Left lung (tissue), 10 donors: ENCODE results near the gene CDK11B. TPM values are rescaled to one million over a fixed set of nuclear protein-coding genes. Genes with fewer than 3 reads are reported as not detected.
"Not testable (repeated sequence)": the region's sequence is repeated elsewhere in the genome, so short reads cannot be mapped to it uniquely, and the experiment has no call there.

Experiments used
- ATAC-seq: fragments of 200-7000 bp; cut with Tn5 transposase; one replicate; pipeline ENCODE4 v1.9.1; 2020; ENCODE audit warnings: moderate library complexity
- DNase-seq, 4 donors: peaks; one replicate each; pipeline ENCODE4 v3.0.0-alpha.2; 2013 to 2020
- H3K27ac ChIP-seq, 2 donors: fragments of 200-600 bp; sonication (generic) in 1 of 2; one replicate each; pipeline versions ENCODE4 v1.5.0 to v1.8.0; 2020 to 2021
- H3K27me3 ChIP-seq, 2 donors: fragments of 200-600 bp; sonication (generic) in 1 of 2; one replicate each; pipeline versions ENCODE4 v1.5.0 to v1.8.0; 2020 to 2021
- H3K36me3 ChIP-seq, 2 donors: fragments of 200-600 bp; sonication (generic) in 1 of 2; one replicate each; pipeline versions ENCODE4 v1.5.0 to v1.8.0; 2020 to 2021
- H3K4me1 ChIP-seq, 2 donors: fragments of 200-600 bp; one replicate each; pipeline ENCODE4 v1.8.0; 2021
- H3K4me3 ChIP-seq, 2 donors: fragments of 200-600 bp; sonication (generic) in 1 of 2; one replicate each; pipeline versions ENCODE4 v1.5.0 to v1.8.0; 2020 to 2021; ENCODE audit warnings: mild to moderate bottlenecking in 1 of 2
- H3K9me3 ChIP-seq, 2 donors: fragments of 200-600 bp; sonication (generic) in 1 of 2; one replicate each; pipeline versions ENCODE4 v1.5.0 to v1.8.0; 2020 to 2021
- intact Hi-C, 2 donors: fragments of 100-400 bp; cut with DNase I; formaldehyde crosslinking; loops; one replicate each; pipeline versions ENCODE4 v1.11.2 to v1.14.2; 2022
- polyA plus RNA-seq, 6 donors: library from polyadenylated mRNA; unstranded; fragments of 120-200 nt; gene quantifications; one replicate each; pipeline ENCODE4 v1.2.1, GENCODE V29; 2013; ENCODE audit not compliant: insufficient read length in 6 of 6
- total RNA-seq, 2 donors: library from RNA; stranded (reverse); fragmentation: NEBNext Ultra II Directional; extraction: Animal tissue kit (Norgen Biotek cat#: 25700); gene quantifications; one replicate each; pipeline ENCODE4 v1.2.1, GENCODE V29; 2021
- TF ChIP-seq, protein P1 (sequence below), 2 donors: fragments of 200-600 bp; sonication (generic) in 1 of 2; IDR thresholded peaks; one replicate each; pipeline versions ENCODE4 v1.5.0 to v1.8.0; 2021; ENCODE audit warnings: antibody characterized with exemption in 2 of 2
- donor health status: DM: no; HTN: yes; CAD: no.
- donor health status: DM: no; HTN: no; CAD: no.

CDK11B gene
- total and polyA plus RNA-seq, 8 donors: 16.3 to 46.8 (median 40.2) TPM

DNA sequence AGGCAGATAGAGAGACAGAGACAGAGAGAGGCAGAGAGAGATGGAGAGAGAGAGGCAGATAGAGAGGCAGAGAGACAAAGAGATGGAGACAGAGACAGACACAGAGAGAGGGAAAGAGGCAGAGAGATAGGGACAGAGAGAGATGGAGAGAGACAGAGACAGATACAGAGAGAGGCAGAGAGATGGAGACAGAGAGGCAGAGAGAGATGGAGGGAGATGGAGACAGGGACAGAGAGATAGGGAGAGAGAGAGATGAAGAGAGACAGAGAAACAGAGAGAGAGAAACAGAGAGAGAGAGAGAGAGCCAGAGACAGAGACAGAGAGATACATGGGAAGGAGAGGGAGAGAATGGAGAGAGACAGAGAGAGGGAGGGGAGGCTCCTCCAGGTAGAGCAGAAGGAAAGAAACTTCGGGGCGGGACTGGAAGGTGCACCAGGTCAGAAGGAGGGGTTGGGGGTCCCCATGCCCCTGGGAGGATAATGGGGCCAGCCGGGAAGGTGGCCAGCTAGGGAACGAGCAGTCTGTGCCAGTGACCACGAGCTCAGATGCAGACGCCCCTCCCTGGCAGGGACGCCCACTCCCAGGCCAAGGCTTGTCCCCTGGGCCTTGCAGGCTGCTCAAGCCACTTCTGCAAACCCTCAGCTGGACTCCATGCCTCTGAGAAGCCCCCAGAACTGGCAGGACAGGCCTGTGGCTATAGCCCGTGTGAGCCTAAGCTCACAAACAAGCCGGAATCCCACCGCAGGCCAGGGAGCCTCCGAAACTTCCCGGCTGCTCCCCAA lies 62.1 kb downstream of the CDK11B start:
- intact Hi-C loops: no loop called here
- Histone ChIP-seq H3K27ac (no peak overlapping the region), H3K9me3 (no peaks in the 10 kb centered on the region), H3K36me3 (no peaks in the 10 kb centered on the region), H3K4me3 (no peak overlapping the region), H3K27me3 (peaks cover 8 to 53% of the 10 kb centered on the region in 2 donors), H3K4me1 (peaks cover 7 to 27% of the 10 kb centered on the region in 2 donors)
- TF ChIP-seq, protein P1, sequence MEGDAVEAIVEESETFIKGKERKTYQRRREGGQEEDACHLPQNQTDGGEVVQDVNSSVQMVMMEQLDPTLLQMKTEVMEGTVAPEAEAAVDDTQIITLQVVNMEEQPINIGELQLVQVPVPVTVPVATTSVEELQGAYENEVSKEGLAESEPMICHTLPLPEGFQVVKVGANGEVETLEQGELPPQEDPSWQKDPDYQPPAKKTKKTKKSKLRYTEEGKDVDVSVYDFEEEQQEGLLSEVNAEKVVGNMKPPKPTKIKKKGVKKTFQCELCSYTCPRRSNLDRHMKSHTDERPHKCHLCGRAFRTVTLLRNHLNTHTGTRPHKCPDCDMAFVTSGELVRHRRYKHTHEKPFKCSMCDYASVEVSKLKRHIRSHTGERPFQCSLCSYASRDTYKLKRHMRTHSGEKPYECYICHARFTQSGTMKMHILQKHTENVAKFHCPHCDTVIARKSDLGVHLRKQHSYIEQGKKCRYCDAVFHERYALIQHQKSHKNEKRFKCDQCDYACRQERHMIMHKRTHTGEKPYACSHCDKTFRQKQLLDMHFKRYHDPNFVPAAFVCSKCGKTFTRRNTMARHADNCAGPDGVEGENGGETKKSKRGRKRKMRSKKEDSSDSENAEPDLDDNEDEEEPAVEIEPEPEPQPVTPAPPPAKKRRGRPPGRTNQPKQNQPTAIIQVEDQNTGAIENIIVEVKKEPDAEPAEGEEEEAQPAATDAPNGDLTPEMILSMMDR (IDR thresholded peaks at IDR 0.05): no peak
- DNase-seq (peak in 1 of 4 donors; percentile 72), ATAC-seq (no peak)

DNA sequence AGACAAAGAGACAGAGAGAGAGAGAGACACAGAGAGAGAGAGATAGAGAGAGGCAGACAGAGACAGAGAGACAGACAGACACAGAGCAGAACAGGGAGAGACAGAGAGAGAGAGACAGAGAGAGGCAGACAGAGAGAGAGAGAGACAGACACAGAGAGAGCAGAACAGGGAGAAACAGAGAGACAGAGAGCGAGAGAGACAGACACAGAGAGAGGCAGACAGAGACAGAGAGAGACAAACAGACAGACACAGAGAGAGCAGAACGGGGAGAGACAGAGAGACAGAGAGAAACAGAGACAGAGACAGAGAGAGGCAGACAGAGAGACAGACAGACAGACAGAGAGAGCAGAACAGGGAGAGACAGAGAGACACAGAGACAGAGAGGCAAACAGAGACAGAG lies 63.5 kb downstream of the CDK11B start:
- H3K36me3 ChIP-seq, ATAC-seq, intact Hi-C loops: not testable (repeated sequence)

DNA sequence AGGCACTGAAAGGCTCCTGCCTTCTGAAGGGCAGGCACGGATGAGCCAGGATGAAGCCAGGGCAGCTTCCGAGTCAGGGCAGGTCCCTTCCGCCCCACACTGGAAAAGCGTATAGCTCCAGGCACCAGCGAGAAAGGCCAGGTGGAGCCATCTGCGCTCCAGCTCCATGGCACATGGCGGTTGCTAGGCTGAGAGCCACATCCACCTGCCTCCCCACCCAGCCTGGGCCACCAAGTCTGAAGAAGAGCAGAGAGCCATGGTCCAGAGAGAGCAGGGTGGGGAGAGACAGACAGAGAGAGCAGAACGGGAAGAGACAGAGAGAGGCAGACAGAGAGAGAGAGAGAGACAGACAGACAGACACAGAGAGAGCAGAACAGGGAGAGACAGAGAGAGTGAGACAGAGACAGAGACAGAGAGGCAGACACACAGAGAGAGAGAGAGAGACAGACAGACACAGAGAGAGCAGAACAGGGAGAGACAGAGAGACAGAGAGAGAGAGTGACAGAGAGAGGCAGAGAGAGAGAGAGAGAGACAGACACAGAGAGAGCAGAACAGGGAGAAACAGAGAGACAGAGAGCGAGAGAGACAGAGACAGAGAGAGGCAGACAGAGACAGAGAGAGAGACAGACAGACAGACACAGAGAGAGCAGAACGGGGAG lies 64.1 kb downstream of the CDK11B start:
- Histone ChIP-seq H3K27me3 (peaks cover 8 to 37% of the 10 kb centered on the region in 2 donors), H3K4me3 (no peak overlapping the region), H3K9me3 (no peaks in the 10 kb centered on the region), H3K36me3 (no peaks in the 10 kb centered on the region), H3K4me1 (peaks cover 3 to 17% of the 10 kb centered on the region in 2 donors), H3K27ac (no peak overlapping the region)
- no peak for ATAC-seq
- intact Hi-C loops: no loop called here
- TF ChIP-seq, protein P1 (IDR thresholded peaks at IDR 0.05): no peak
- DNase-seq: peak in 1 of 4 donors; percentile 50

More for the DNA sequence above, 63.5 kb downstream of the CDK11B start:
- H3K27me3 ChIP-seq: peaks cover 8 to 39% of the 10 kb centered on the region in 2 donors
- DNase-seq, H3K4me3 ChIP-seq, H3K27ac ChIP-seq, H3K9me3 ChIP-seq: not testable (repeated sequence)
- H3K4me1 ChIP-seq: peaks cover 5 to 19% of the 10 kb centered on the region in 2 donors

GRCh38 chr1:1593834-1594601 lies 64.8 kb downstream of the CDK11B start:
- Histone ChIP-seq H3K9me3 (no peaks in the 10 kb centered on the region), H3K27me3 (peaks cover 6 to 34% of the 10 kb centered on the region in 2 donors), H3K27ac (no peak overlapping the region), H3K4me3 (no peak overlapping the region), H3K4me1 (peaks cover 0 to 11% of the 10 kb centered on the region in 2 donors), H3K36me3 (no peaks in the 10 kb centered on the region)
- intact Hi-C loops: no loop called here
- TF ChIP-seq, protein P1 (IDR thresholded peaks at IDR 0.05): no peak
- peak in 1 of 4 donors; percentile 73 for DNase-seq
- ATAC-seq: no peak

GRCh38 chr1:1591452-1591851 lies 67.4 kb downstream of the CDK11B start:
- Histone ChIP-seq H3K9me3 (no peaks in the 10 kb centered on the region), H3K4me1 (no peaks in the 10 kb centered on the region), H3K4me3 (no peak overlapping the region), H3K27me3 (peaks cover 0 to 20% of the 10 kb centered on the region in 2 donors), H3K27ac (no peak overlapping the region), H3K36me3 (no peaks in the 10 kb centered on the region)
- DNase-seq (peak in 1 of 4 donors; percentile 39), ATAC-seq (no peak)
- TF ChIP-seq, protein P1 (IDR thresholded peaks at IDR 0.05): no peak
- intact Hi-C loops: no loop called here

Other genes with a start within 250 kb of the CDK11B start
- gene ANKRD65, start 237.7 kb downstream of the CDK11B start, total RNA-seq: 10 to 100 TPM; 18.4 to 35.2 TPM
- 10 to 100 TPM; 25.7 to 41.6 (median 31.7) TPM for gene ANKRD65, start 237.7 kb downstream of the CDK11B start, polyA plus RNA-seq
- 100 to 1,000 TPM; 113 to 147 TPM for gene VWA1, start 223.3 kb downstream of the CDK11B start, total RNA-seq
- 100 to 1,000 TPM in 1 of 6 donors, 10 to 100 TPM in 5; 50.0 to 104 (median 60.9) TPM for gene VWA1, start 223.3 kb downstream of the CDK11B start, polyA plus RNA-seq
- gene ATAD3C, start 209.3 kb downstream of the CDK11B start, total RNA-seq: 10 to 100 TPM in 1 of 2 donors, 1 to 10 TPM in 1; 9.9 to 14.9 TPM
- 1 to 10 TPM in 5 of 6 donors, under 1 TPM in 1; 0.88 to 4.5 (median 3.1) TPM for gene ATAD3C, start 209.3 kb downstream of the CDK11B start, polyA plus RNA-seq
- gene ATAD3B, start 187.2 kb downstream of the CDK11B start, total RNA-seq: 10 to 100 TPM; 19.4 to 30.7 TPM
- gene ATAD3B, start 187.2 kb downstream of the CDK11B start, polyA plus RNA-seq: 10 to 100 TPM; 14.5 to 24.1 (median 18.3) TPM
- gene ATAD3A, start 146.8 kb downstream of the CDK11B start, total RNA-seq: 10 to 100 TPM; 27.1 to 37.8 TPM
- gene ATAD3A, start 146.8 kb downstream of the CDK11B start, polyA plus RNA-seq: 10 to 100 TPM; 12.1 to 27.8 (median 17.7) TPM
- 1 to 10 TPM; 2.6 to 3.5 TPM for gene TMEM240, start 118.4 kb downstream of the CDK11B start, total RNA-seq
- gene TMEM240, start 118.4 kb downstream of the CDK11B start, polyA plus RNA-seq: 1 to 10 TPM; 3.7 to 6.9 (median 4.6) TPM
- gene SSU72, start 84.1 kb downstream of the CDK11B start, total RNA-seq: 100 to 1,000 TPM; 120 to 141 TPM
- 10 to 100 TPM; 65.2 to 87.9 (median 69.2) TPM for gene SSU72, start 84.1 kb downstream of the CDK11B start, polyA plus RNA-seq
- gene FNDC10, start 58.9 kb downstream of the CDK11B start, total RNA-seq: 10 to 100 TPM in 1 of 2 donors, 1 to 10 TPM in 1; 7.7 to 12.2 TPM
- 1 to 10 TPM; 1.2 to 2.9 (median 2.1) TPM for gene FNDC10, start 58.9 kb downstream of the CDK11B start, polyA plus RNA-seq
- 10 to 100 TPM; 55.3 to 73.5 TPM for gene MIB2, start 43.5 kb downstream of the CDK11B start, total RNA-seq
- 100 to 1,000 TPM in 1 of 6 donors, 10 to 100 TPM in 5; 43.2 to 118 (median 61.4) TPM for gene MIB2, start 43.5 kb downstream of the CDK11B start, polyA plus RNA-seq
- 10 to 100 TPM; 43.5 to 56.7 TPM for gene MMP23B, start 26.8 kb downstream of the CDK11B start, total RNA-seq
- 10 to 100 TPM; 31.9 to 96.9 (median 58.8) TPM for gene MMP23B, start 26.8 kb downstream of the CDK11B start, polyA plus RNA-seq
- 10 to 100 TPM; 45.7 to 55.4 TPM for gene SLC35E2B, start 33.8 kb upstream of the CDK11B start, total RNA-seq
- gene SLC35E2B, start 33.8 kb upstream of the CDK11B start, polyA plus RNA-seq: 100 to 1,000 TPM in 1 of 6 donors, 10 to 100 TPM in 5; 74.1 to 109 (median 91.3) TPM
- gene CDK11A, start 65.4 kb upstream of the CDK11B start, total RNA-seq: 10 to 100 TPM; 21.1 to 43.2 TPM
- 10 to 100 TPM; 29.3 to 45.7 (median 37.8) TPM for gene CDK11A, start 65.4 kb upstream of the CDK11B start, polyA plus RNA-seq
- gene NADK, start 119.5 kb upstream of the CDK11B start, total RNA-seq: 100 to 1,000 TPM in 1 of 2 donors, 10 to 100 TPM in 1; 82.3 to 126 TPM
- gene NADK, start 119.5 kb upstream of the CDK11B start, polyA plus RNA-seq: 10 to 100 TPM; 37.2 to 58.2 (median 42.4) TPM
- 100 to 1,000 TPM; 347 to 360 TPM for gene GNB1, start 232.1 kb upstream of the CDK11B start, total RNA-seq
- 100 to 1,000 TPM; 241 to 301 (median 264) TPM for gene GNB1, start 232.1 kb upstream of the CDK11B start, polyA plus RNA-seq